ENCODE results near the gene TTK.

TTK gene

GRCh38 chr6:80004173-80005072 lies at the start of gene TTK:
TSS of gene TTK (plus strand) at chr6:80004649. CDS start at chr6:80005844, 1,195 bp downstream.
- DNase-seq, result peak; percentile 91

- no peak for DNase-seq
Measured at GRCh38 chr6:79954849-79955248, 49.6 kb upstream of the TTK start.

- DNase-seq, result no peak
Measured at GRCh38 chr6:79964607-79965081, 39.8 kb upstream of the TTK start.

GRCh38 chr6:79967178-79967577 lies 37.3 kb upstream of the TTK start:
- no peak for DNase-seq

- no peak for DNase-seq
Measured at GRCh38 chr6:79969784-79970183, 34.7 kb upstream of the TTK start.

GRCh38 chr6:79971193-79971592 lies 33.3 kb upstream of the TTK start:
- no peak for DNase-seq

GRCh38 chr6:79981652-79982051 lies 22.8 kb upstream of the TTK start:
- no peak for DNase-seq

- DNase-seq, result no peak
Measured at GRCh38 chr6:79984261-79984660, 20.2 kb upstream of the TTK start.

GRCh38 chr6:79985128-79985527 lies 19.3 kb upstream of the TTK start:
- DNase-seq, result no peak

- no peak for DNase-seq
Measured at GRCh38 chr6:79989641-79990040, 14.8 kb upstream of the TTK start.

GRCh38 chr6:79993012-79993910 lies 11.2 kb upstream of the TTK start:
- no peak for DNase-seq

- no peak for DNase-seq
Measured at GRCh38 chr6:79993911-79994309, 10.5 kb upstream of the TTK start.

- no peak for DNase-seq
Measured at GRCh38 chr6:79997728-79998127, 6.7 kb upstream of the TTK start.

GRCh38 chr6:80001337-80001736 lies 3.1 kb upstream of the TTK start:
- DNase-seq, result no peak

GRCh38 chr6:80003826-80004172 lies 650 bp upstream of the TTK start:
- peak; percentile 27 for DNase-seq

- DNase-seq, result no peak
Measured at GRCh38 chr6:80005406-80005805, 957 bp downstream of the TTK start.

GRCh38 chr6:80006541-80006940 lies 2.1 kb downstream of the TTK start:
- no peak for DNase-seq

GRCh38 chr6:80009531-80009930 lies 5.1 kb downstream of the TTK start:
- DNase-seq, result no peak

GRCh38 chr6:80010288-80010687 lies 5.8 kb downstream of the TTK start:
- DNase-seq, result no peak

- DNase-seq, result no peak
Measured at GRCh38 chr6:80015839-80016435, 11.5 kb downstream of the TTK start.

GRCh38 chr6:80020381-80021120 lies 16.1 kb downstream of the TTK start:
- DNase-seq, result no peak

- DNase-seq, result no peak
Measured at GRCh38 chr6:80021131-80021530, 16.7 kb downstream of the TTK start.

GRCh38 chr6:80021591-80021990 lies 17.1 kb downstream of the TTK start:
- no peak for DNase-seq

Measured in stimulated activated CD4-positive, alpha-beta T cell treated with anti-CD3 and anti-CD28 coated beads, Interleukin-4, amount 100 ng/mL, for 24 hours (primary cell).